GM21825 (cell line): Measurements from ENCODE around the gene POU2AF3.
"Not testable (repeated sequence)": the region's sequence is repeated elsewhere in the genome, so short reads cannot be mapped to it uniquely, and the experiment has no call there.

Source experiments
- ATAC-seq: cut with Tn5 transposase; IDR thresholded peaks from one replicate; pipeline ENCODE4 v1.9.1; 2021; ENCODE audit warnings: mild to moderate bottlenecking, moderate library complexity; ENCODE audit not compliant: unreplicated experiment

The POU2AF3 gene, protein sequence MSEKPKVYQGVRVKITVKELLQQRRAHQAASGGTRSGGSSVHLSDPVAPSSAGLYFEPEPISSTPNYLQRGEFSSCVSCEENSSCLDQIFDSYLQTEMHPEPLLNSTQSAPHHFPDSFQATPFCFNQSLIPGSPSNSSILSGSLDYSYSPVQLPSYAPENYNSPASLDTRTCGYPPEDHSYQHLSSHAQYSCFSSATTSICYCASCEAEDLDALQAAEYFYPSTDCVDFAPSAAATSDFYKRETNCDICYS

DNA sequence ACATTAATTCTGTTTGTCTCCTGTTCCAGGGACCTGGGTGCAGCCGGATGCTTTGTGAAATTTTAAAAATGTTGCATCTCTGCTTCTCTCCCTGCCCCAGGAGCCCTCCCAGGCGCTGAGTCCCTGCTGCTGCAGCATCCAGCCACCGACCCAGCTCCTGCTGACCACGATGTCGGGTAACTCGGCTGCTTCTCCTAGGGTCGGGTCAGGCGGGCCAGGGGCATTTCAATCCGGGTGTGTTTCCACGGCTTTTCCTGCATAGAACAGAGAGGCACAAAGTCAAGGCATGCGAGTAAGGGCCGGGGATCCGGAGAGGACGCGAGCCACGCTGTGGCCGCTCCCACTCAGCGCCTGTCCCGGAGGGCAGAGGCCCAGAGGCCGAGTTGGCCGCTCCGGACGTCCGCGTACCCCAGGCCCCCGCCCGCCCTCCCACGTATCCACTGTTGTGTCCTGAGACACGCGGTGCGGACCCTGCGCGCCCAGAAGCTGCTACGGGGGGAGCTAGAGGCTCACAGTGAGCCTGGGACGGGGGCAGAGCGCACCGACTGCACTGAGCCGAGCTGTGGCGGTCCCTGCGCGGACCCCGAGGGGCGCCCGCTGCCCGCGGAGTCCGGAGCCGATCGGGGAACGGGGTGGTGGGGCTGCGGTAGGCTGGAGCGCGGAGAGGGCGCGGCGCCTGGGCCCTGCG, at the start of gene POU2AF3:
POU2AF3 (plus strand) TSS at position 134 of the 688 bp plus-strand sequence; CDS start at position 170, 36 bp downstream.
- peak; percentile 14 for ATAC-seq

DNA sequence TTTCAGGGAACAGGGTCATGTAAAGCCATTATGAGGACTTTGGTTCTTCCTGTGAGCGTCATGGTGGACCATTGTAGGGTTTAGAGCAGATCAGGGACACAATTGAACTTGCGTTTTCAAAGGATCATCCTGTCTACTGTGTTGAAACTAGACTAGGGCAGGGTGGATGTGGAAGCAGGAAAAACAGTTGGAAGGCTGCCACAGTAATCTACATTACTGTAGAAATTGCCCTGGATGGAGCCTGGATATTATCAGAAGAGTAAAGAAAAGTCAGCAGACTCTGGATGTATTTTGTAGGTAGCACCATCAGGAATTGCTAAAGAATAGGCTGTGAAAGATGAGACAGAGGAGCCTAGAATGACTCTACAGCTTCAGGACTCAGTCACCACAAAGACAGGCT, 47.4 kb upstream of the POU2AF3 start:
- no peak for ATAC-seq

DNA sequence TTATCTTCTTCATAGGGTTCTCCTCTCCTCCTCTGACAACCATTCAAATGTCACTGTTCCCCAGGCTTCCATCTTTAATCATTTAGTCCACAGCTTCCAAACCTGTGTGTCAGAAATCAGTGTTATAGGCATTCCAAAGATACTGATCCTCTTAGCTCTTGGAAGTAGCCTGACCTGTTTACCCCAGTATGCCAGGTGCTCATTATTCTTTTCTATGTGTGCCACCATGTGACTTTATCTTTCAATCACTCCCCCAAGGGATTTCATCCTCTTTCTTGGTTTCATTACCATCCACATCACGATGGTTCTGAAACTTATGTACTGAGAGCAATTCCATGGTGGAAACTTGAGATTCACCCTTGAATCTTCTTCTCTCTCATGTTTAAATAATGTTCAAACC, 45.2 kb upstream of the POU2AF3 start:
- no peak for ATAC-seq

DNA sequence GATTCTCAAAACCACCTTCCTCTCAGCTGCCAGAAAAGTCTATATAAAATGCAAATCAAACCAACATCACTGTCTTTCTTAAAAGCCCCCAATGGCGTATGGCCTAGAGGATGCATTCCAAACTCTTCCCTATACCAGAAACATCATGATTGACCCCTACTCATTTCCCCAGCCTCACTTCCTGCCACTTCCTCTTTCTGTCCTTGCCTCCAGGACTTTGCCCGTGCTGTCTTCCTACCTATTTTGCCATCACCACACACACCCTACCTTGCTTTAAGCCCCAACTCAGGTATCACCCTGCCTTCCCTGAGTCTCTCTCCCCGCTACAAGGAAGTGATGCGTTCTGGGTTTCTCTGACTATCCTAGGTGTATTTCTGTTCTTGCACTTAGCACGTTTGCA, 44.7 kb upstream of the POU2AF3 start:
- no peak for ATAC-seq

DNA sequence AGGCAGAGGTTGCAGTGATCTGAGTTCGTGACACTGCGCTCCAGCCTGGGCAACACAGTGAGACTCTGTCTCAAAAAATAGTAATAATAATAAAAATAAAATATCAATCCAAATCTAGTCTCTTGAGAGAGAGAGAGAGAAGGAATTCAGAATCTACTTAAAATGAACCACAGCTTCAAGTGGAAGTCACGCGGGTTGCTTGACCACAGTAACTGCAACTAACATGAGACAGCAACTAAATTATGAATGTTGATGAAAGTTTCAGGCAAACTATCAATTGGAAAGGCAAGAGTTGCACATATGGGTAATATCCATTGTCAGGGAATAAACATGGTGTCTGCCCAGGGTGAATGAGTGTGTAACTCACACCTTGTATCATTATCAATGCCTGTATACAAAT, 40.3 kb upstream of the POU2AF3 start:
- ATAC-seq, result no peak

DNA sequence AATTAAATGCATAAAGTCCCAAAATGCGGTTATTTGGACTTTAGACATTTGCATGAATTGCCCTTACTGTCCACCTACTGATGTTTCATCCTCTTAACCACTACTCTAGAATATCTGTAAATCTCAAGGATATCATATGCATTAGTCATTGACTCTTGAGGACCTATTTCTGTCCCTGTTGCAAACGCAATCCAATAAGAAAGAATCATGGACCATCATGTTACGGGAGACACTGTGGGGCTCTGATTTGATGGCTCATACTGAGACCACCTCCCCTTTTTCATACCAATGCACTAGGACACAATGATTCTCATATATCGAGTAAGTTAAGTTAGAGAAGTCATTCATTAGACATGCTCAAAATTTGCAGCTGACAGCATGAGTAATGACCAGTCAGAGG, 38.5 kb upstream of the POU2AF3 start:
- ATAC-seq, result no peak

DNA sequence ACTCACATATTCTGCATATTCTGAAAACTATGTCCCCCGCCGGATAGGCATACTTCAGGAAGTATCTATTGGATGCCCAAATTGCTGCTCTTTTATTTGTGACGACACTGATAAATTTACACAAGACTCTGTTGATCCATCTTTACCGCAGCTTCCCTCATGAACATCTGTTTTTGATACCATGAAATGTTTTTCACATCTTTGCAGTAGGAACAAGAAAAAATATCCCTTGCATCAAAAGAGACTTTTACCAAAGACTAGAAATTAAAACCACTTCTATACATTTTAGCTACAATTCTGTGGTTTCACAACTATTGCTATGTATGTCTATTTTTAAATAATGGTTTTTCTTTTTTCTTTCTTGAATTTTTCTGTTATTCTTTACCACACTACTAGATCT, 37.5 kb upstream of the POU2AF3 start:
- no peak for ATAC-seq

DNA sequence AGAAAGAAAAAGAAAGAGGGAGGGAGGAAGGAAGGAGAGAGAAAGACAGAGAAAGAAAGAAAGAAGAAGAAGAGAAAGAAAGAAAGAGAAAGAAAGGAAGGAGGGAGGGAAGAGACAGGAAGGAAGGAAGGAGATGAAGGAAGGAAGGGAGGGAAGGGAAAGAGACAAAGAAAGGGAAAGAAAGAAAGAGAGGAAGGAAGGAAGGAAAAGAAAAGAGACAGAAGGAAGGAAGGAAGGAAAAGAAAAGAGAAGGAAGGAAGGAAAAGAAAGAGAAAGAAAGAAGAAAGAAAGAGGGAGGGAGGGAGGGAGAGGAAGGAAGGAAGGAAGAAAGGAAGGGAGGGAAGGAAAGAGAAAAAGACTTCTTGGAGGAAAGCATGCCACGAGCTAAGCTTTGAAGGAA, 33.7 kb upstream of the POU2AF3 start:
- ATAC-seq, result no peak

DNA sequence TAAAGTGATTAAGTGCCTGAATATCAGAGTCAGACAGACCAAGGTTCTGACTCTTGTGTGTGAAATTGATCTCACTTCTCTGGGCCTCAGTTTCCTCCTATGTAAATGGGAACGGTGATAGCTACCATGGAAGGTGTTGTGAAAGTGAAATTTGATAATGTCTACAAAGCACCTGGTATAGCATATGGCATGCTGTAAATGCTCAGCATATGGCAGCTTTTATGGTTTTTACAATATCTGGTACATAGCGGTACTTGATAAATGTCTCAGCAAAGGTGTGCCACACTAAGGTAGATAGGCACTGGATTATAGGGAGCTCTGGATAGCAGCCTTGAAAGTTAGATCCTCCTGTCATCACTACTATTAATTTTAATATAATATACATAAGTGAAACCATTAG, 32.9 kb upstream of the POU2AF3 start:
- ATAC-seq, result no peak

DNA sequence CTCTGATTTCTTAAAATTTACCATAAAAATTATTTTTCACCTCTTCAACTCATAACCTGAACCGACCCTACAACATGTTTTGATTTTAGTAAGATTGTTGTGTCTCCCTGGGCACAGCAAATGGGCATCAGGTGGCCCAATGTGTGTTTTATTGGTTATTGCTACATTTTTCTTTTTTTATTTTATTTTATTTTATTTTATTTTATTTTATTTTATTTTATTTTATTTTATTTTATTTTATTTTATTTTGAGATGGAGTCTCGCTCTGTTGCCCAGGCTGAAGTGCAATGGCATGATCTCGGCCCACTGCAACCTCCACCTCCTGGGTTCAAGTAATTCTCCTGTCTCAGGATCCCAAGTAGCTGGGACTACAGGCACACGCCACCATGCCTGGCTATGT, 30.0 kb upstream of the POU2AF3 start:
- not testable (repeated sequence) for ATAC-seq

DNA sequence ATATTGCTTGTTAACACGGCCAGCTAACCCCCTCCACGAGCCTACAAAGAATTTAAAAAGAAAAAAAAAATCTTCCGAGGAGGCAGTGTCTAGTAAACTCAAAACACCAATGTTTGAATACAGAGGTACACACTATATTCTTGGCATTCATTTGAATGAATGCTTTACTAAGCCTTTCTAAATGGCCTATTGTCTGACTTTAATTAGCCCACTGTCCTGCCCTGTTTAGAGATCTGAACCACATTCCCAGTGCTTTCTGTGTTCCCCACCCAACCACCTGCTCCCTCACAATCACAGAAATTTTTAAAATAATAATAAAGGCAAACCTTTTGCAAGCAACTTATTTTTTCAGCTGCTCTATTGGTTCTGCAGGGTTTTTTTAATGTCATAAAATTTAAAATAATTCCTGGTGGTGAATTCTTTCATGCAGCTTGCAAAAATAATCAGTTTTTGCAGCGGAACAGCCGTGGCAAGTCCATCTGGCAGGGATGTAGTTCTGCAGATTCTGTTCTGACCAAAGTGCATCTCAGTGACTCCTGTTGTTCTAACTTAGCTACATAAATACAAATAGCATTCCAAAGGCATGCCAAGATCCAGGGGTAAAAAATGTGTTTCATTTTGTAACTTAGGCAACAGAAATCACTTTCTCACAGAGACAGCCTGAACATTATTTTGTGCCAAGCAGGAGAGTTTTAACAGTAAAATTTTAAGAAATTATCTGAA, 29.0 kb upstream of the POU2AF3 start:
- ATAC-seq, result no peak

DNA sequence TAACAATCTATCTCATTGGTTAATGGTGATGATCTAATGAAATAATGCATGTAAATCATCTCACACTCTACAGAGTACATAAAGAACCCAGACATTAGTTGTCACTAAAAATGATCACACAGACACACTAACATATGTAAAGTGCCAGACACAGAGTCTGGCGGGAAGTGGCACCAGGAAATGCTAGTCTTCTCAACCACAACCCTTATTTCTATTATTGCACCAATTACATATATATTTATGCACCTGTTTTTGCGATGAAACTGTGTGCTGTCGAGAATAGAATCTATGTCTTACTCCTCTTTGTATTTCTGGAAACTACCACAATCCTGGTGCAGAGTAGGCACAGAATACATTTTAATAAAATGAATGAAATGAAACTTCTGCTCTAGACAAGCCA, 25.9 kb upstream of the POU2AF3 start:
- no peak for ATAC-seq

DNA sequence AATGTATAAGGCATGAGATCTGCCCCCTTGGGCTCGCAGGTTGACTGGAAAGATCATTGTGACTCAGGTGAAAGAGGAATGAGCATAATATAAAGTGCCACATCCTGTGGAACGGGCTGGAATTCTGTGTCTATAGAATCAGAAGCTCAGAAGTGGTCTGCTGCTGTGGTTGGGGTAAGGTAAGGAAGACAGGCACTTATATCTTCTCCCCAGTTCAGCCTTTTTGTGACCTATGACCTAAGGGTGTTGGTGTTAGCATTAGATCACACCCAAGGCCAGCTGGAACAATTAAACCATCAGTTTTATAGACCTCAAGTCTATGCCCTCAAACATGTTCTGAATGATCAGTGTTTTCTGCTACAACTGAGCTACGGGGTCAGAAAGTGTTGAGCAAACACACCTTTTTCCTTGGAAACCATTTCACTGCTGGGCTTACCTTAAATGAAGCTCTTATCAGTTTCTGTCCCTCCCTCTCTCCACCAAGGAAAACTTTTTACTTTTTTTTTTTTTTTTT, 15.7 kb upstream of the POU2AF3 start:
- ATAC-seq, result no peak

DNA sequence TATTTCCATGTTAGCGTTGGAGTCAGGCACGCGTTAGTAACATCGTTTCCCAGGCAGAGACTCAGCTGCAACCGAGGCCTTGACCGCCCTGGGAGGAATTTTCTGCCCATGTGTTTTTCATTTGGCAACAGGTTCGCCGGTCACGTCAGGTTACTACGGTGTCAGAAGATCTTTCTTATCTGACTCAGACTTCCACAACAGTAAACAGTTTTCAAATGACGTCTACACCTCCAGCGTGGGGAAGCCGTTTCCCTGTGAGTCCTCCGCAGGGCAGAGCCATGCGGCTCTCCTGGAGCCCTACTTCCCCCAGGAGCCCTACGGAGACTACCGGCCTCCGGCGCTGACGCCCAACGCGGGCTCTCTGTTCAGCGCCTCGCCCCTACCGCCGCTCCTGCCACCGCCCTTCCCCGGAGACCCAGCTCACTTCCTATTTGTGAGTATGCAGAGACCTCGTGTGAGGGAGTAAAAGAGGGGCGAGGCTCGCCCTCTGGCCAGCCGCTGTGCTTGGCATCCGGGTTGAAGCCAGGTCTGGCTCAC, 14.3 kb upstream of the POU2AF3 start:
- no peak for ATAC-seq

DNA sequence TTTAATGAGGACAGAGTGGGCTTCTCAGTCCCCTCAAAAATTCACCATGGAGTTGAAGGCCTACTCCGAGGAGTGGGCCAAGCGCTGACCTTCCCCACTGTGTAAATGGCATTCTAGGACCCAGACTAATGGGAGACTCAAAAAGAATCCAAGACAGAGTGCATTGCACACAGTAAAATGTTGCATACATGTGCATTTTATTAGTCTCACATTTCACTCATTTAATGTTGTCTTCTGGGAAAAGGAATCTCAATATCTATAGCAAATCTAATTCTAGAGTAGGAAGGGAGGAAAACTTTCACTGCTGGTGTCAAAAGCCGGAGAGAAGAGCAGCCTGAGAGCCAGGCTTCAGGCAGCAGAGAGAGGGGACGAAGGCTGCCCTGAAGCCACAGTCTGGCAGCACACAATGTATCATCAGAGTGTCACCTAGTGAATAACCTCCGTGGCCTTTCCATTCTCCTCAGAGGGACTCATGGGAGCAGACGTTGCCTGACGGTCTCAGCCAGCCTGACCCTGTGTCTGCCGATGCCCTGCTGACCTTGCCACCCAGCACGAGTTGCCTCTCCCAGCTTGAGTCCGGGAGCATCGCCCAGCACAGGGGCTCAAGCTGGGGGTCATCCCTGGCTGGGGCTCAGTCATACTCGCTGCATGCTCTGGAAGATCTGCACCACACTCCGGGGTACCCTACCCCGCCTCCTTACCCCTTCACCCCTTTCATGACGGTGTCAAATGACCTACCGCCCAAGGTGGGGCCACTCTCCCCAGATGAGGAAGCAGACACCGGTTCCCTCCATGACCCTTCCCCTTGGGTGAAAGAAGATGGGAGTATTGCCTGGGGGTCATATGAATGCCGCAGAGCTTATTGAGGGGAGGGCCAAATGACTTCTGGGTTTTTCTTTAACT, 12.9 kb upstream of the POU2AF3 start:
- ATAC-seq, result no peak

DNA sequence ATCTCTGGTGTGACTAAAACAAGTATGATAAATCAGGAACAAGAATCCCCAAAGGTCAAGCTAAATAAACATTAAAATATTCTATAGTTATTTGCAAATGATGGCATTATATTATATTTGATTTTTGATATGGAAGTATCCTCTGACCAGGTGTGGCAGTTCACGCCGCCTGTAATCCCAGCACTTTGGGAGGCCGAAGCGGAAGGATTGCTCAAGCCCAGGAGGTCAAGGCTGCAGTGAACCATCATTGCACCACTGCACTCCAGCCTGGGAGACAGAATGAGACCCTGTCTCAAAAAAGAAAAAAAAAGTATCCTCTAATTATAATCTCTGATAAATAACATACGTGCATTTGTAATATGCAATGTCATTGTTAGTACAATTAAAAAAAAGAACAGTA, 6.6 kb upstream of the POU2AF3 start:
- ATAC-seq, result no peak

DNA sequence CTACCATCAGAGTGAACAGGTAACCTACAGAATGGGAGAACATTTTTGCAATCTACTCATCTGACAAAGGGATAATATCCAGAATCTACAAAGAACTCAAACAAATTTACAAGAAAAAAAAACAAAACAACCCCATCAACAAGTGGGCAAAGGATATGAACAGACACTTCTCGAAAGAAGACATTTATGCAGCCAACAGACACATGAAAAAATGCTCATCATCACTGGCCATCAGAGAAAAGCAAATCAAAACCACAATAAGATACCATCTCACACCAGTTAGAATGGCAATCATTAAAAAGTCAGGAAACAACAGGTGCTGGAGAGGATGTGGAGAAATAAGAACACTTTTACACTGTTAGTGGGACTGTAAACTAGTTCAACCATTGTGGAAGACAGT, 5.9 kb upstream of the POU2AF3 start:
- not testable (repeated sequence) for ATAC-seq

DNA sequence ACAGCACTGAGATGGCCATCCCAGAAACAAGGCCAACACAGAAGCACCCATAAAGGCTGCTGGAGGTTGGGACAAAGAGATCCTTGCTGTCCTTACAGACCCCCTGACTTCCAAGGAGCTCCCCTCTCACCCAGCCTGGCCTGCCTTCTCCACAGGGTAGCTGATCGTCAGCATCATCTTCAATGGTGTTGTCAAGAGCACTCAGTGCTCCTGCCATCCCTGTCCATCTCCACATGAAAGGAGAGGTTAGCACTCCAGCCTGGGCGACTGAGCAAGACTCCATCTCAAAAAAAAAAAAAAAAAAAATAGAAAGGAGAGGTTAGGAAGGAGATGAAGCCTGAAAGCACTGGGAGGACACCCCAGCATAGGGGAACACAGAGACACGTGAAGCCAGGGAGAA, 2.1 kb upstream of the POU2AF3 start:
- ATAC-seq, result no peak

DNA sequence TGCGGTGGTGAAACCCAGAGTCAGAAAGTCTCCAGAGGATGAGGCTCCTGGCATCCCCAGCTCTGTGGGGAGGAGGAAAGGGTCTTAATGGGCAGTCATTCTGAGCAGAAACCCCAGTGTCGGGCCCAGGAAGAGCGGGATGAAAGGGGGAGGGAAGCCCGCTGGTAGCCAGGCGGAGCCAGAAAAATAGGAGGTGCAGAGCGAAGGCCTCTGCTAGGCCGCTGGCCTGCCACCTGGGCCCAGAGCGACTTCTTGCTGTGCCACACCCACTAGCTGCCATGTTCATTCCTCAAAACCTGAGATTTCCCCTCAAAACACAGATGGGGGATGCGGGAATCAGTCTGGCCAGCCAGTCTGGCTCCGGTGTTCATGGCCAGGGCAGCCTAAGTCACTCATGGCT, 650 bp upstream of the POU2AF3 start:
- no peak for ATAC-seq
